Astrocyte (in vitro differentiated cells and primary cell): ENCODE results near the gene PRKCA.

Experiments used
- CTCF ChIP-seq: IDR thresholded peaks from 2 replicates; pipeline ENCODE4 v1.5.1; 2011; ENCODE audit warnings: low read depth, mild to moderate bottlenecking, inconsistent platforms, low read length, moderate library complexity; ENCODE audit not compliant: insufficient read depth
- EZH2 ChIP-seq: IDR thresholded peaks from 2 replicates; pipeline ENCODE4 v1.6.1; 2012; ENCODE audit warnings: mild to moderate bottlenecking, low read length, inconsistent platforms; ENCODE audit not compliant: insufficient read depth

GRCh38 chr17:66337268-66337667, 34.9 kb downstream of the PRKCA start:
- TF ChIP-seq CTCF: no peak
- no peak for TF ChIP-seq EZH2
